ENCODE measurements around the gene GPR152. TPM values are rescaled to one million over a fixed set of nuclear protein-coding genes. Genes with fewer than 3 reads are reported as not detected.

Gene GPR152
- total RNA-seq, 1 experiment from 2014 or later = not detected

DNA sequence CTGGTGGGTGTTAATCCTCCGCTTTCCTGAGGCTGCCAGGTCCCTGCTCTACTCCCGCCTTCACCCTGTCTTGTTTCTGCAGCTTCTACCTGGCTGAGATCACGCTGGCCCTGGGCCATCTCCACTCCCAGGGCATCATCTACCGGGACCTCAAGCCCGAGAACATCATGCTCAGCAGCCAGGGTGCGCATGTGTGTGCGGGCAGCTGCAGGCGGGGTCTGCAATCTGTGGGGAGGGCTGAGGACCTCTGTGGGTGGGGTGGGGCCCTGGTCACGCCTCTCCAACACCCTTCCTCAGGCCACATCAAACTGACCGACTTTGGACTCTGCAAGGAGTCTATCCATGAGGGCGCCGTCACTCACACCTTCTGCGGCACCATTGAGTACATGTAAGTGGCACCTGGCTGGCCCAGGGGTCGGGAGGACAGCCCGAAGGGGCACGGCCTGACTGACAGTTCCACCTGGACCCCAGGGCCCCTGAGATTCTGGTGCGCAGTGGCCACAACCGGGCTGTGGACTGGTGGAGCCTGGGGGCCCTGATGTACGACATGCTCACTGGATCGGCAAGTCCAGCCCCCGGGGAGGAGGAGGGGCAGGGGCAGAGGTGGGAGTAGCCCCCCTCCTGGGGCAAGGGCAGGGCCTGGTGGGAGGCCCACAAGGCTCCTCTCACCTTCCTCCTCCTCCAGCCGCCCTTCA lies 19.7 kb downstream of the GPR152 start:
- no peak overlapping the region for H3K9ac ChIP-seq (ENCODE audit: low read length)
- no TSS peak for BruUV-seq (replicated peaks)
- TF ChIP-seq RAD21 (IDR thresholded peaks at IDR 0.05; ENCODE audit: low read depth) (no peak), ZFX (IDR thresholded peaks at IDR 0.05) (no peak), YY1 (IDR thresholded peaks at IDR 0.05; ENCODE audit: extremely low read depth, insufficient replicate concordance, low read depth, low read length) (no peak), EZH2 (IDR thresholded peaks at IDR 0.05) (no peak), POLR2A (IDR thresholded peaks at IDR 0.05; ENCODE audit: borderline replicate concordance, extremely low read depth, insufficient read depth, insufficient read length) (no peak)
- TF ChIP-seq, protein P1, sequence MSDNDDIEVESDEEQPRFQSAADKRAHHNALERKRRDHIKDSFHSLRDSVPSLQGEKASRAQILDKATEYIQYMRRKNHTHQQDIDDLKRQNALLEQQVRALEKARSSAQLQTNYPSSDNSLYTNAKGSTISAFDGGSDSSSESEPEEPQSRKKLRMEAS (IDR thresholded peaks at IDR 0.05) = no peak
- no peak overlapping the region for H2AFZ ChIP-seq (ENCODE audit: low read depth, low read length, poor library complexity, severe bottlenecking)
- H3K27ac ChIP-seq (ENCODE audit: low read depth, low read length) = no peak overlapping the region
- no peaks in the 10 kb centered on the region for H3K9me3 ChIP-seq (ENCODE audit: control insufficient read depth in 1 of 2, insufficient read depth in 1 of 2, low read depth in 1 of 2, low read length in 2 of 2)
- POLR2A ChIA-PET = no interaction called here
- peaks cover 27% of the 10 kb centered on the region for H3K79me2 ChIP-seq (ENCODE audit: insufficient read depth, low read length)
- no peaks in the 10 kb centered on the region for H3K9me2 ChIP-seq (ENCODE audit: insufficient read depth)
- peaks cover 10 to 18% of the 10 kb centered on the region in 2 experiments for H3K4me1 ChIP-seq (ENCODE audit: control insufficient read depth in 1 of 2, insufficient read depth in 2 of 2, low read length in 2 of 2)
- no peaks in the 10 kb centered on the region for H4K20me1 ChIP-seq (ENCODE audit: insufficient read depth)
- H3K4me2 ChIP-seq (ENCODE audit: low read length) = no peak overlapping the region
- H3K36me3 ChIP-seq (ENCODE audit: control insufficient read depth in 1 of 2, insufficient read depth in 2 of 2, low read length in 2 of 2) = peaks cover 10 to 17% of the 10 kb centered on the region in 2 experiments; a peak in 3 of 4 replicates
- RAD21 ChIA-PET (ENCODE audit: low non-redundant PET in 1 of 2, low total read pairs in 2 of 2, uncharacterized antibody in 2 of 2, unreplicated experiment in 2 of 2) = no interaction called here
- no peak overlapping the region for H3K4me3 ChIP-seq (replicated peaks in 1 of 2; ENCODE audit: low read depth in 1 of 2, low read length in 2 of 2)
- H3K27me3 ChIP-seq (ENCODE audit: insufficient read depth, low read length) = no peaks in the 10 kb centered on the region
- CTCF ChIA-PET = no interaction called here
- ATAC-seq = no peak
- intact Hi-C loops (cut with micrococcal nuclease) = no loop called here
- no peak for DNase-seq (ENCODE audit: low read depth, low spot score)

DNA sequence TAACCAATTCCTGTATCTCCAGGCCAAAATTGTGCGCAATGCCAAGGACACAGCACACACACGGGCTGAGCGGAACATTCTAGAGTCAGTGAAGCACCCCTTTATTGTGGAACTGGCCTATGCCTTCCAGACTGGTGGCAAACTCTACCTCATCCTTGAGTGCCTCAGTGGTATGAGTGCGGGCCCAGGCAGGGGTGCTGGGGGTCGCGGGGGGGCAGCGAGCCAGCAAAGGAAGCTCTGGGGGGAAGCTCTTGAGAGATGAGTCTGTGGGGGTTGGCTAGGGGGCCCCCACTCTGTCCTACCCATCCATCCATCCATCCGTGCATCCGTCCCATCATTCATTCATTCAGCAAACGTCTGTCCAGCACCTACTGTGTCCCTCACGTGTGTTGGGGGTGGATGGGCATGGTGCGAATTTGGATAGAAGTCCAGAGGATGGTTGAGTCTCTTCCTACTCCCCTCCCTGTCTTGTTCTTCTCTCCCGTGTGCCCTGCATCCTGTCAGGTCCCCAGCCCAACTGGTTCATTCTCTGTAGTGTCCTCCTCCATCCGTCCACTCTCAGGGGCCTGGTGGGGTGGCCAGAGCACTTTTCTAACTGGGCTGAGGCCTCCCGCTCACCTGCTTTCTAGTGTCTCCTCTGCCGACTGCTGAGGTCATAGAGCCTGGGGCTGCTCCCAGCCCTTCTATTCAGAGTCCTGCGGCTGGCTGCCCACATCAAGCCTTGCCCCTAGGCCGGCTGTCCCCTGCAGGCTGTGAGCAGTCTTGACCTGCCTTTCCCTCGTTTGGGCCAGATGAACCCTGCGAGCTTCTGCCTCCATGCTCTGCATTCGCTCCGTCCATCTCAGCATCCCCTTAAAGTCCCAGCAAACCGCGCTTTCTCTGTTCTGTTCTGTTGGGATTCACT lies 20.9 kb downstream of the GPR152 start:
- peaks cover 10 to 17% of the 10 kb centered on the region in 2 experiments; a peak in 3 of 4 replicates for H3K36me3 ChIP-seq (ENCODE audit: control insufficient read depth in 1 of 2, insufficient read depth in 2 of 2, low read length in 2 of 2)
- H3K4me1 ChIP-seq (ENCODE audit: control insufficient read depth in 1 of 2, insufficient read depth in 2 of 2, low read length in 2 of 2) = peaks cover 11 to 18% of the 10 kb centered on the region in 2 experiments
- H3K9ac ChIP-seq (ENCODE audit: low read length) = no peak overlapping the region
- no peak for TF ChIP-seq SRF (IDR thresholded peaks at IDR 0.05; ENCODE audit: low read depth)
- no peak for TF ChIP-seq POLR2A (IDR thresholded peaks at IDR 0.05; ENCODE audit: borderline replicate concordance, extremely low read depth, insufficient read depth, insufficient read length)
- TF ChIP-seq JUND (IDR thresholded peaks at IDR 0.05) = no peak
- TF ChIP-seq EZH2phosphoT487 (IDR thresholded peaks at IDR 0.05; ENCODE audit: borderline replicate concordance) = no peak
- TF ChIP-seq EZH2 (IDR thresholded peaks at IDR 0.05) = no peak
- TF ChIP-seq, protein P2, sequence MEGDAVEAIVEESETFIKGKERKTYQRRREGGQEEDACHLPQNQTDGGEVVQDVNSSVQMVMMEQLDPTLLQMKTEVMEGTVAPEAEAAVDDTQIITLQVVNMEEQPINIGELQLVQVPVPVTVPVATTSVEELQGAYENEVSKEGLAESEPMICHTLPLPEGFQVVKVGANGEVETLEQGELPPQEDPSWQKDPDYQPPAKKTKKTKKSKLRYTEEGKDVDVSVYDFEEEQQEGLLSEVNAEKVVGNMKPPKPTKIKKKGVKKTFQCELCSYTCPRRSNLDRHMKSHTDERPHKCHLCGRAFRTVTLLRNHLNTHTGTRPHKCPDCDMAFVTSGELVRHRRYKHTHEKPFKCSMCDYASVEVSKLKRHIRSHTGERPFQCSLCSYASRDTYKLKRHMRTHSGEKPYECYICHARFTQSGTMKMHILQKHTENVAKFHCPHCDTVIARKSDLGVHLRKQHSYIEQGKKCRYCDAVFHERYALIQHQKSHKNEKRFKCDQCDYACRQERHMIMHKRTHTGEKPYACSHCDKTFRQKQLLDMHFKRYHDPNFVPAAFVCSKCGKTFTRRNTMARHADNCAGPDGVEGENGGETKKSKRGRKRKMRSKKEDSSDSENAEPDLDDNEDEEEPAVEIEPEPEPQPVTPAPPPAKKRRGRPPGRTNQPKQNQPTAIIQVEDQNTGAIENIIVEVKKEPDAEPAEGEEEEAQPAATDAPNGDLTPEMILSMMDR (IDR thresholded peaks at IDR 0.05 in 2 of 3, conservative IDR thresholded peaks at IDR 0.05 in 1 of 3; ENCODE audit: borderline replicate concordance in 1 of 3, insufficient read depth in 1 of 3, low read depth in 2 of 3, low read length in 2 of 3) = no peak
- TF ChIP-seq CBX3 (IDR thresholded peaks at IDR 0.05; ENCODE audit: low read depth) = no peak
- no peak for TF ChIP-seq POLR2AphosphoS5 (IDR thresholded peaks at IDR 0.05; ENCODE audit: low read depth, low read length)
- ATAC-seq = no peak
- H3K9me2 ChIP-seq (ENCODE audit: insufficient read depth) = no peaks in the 10 kb centered on the region
- ChIA-PET RAD21 (ENCODE audit: low non-redundant PET in 1 of 2, low total read pairs in 2 of 2, uncharacterized antibody in 2 of 2, unreplicated experiment in 2 of 2) (no interaction called here), CTCF (no interaction called here), POLR2A (no interaction called here)
- intact Hi-C loops (cut with micrococcal nuclease) = no loop called here
- H3K9me3 ChIP-seq (ENCODE audit: control insufficient read depth in 1 of 2, insufficient read depth in 1 of 2, low read depth in 1 of 2, low read length in 2 of 2) = no peaks in the 10 kb centered on the region
- BruUV-seq (replicated peaks) = no TSS peak
- no peak overlapping the region for H3K4me3 ChIP-seq (replicated peaks in 1 of 2; ENCODE audit: low read depth in 1 of 2, low read length in 2 of 2)
- H2AFZ ChIP-seq (ENCODE audit: low read depth, low read length, poor library complexity, severe bottlenecking) = no peak overlapping the region
- peaks cover 27% of the 10 kb centered on the region for H3K79me2 ChIP-seq (ENCODE audit: insufficient read depth, low read length)
- H3K4me2 ChIP-seq (ENCODE audit: low read length) = no peak overlapping the region
- no peak overlapping the region for H3K27ac ChIP-seq (ENCODE audit: low read depth, low read length)
- DNase-seq (ENCODE audit: low read depth, low spot score) = no peak
- H3K27me3 ChIP-seq (ENCODE audit: insufficient read depth, low read length) = no peaks in the 10 kb centered on the region
- no peaks in the 10 kb centered on the region for H4K20me1 ChIP-seq (ENCODE audit: insufficient read depth)

All from HCT116 (cell line).